GM12891 (cell line): ENCODE measurements around the gene SOD3.

Experiments
- POLR2A ChIP-seq: IDR thresholded peaks from 2 replicates; pipeline ENCODE4 v1.6.1; 2011; ENCODE audit warnings: low read depth, low read length, control low read depth
- POLR2AphosphoS5 ChIP-seq: IDR thresholded peaks from 2 replicates; pipeline ENCODE4 v1.6.1; 2011; ENCODE audit warnings: low read depth, low read length, control low read depth

DNA sequence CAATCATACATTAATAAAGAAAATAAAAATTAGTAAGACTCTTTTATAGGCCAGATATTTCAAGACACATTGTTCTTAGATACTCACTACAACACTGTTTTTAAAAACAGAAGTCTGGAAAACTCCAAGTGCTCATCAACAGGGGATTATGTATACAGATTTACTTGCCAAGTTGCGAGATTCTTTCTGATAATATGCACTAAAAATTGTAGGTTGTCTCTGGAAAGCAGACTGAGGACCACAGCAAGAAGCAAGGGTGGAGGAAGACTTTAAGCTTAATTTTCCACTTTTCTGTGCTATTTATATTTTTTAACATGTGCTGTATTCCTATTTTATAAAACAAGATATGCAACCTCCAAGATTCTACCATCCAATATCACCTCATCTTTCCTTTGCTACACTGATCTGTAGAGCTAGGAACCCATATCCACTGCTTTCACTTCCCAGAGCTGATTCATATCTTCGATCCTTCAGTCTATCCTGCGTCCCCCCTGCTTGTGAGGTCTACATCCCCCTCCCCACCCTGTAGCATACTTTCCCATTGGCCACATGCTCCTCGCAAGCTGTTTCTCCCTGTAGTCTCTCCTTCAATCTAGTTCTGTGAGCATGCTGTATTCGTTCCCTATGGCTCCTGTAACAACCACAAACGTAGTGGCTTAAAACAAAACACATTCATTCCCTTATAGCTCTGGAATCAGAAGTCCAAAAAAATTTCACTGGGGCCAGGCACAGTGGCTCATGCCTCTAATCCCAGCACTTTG lies 15.7 kb downstream of the SOD3 start:
- no peak for TF ChIP-seq POLR2A
- no peak for TF ChIP-seq POLR2AphosphoS5
